GM19455 (cell line): ENCODE data around the gene CCDC83.

ENCODE experiments used
- ATAC-seq: cut with Tn5 transposase; IDR thresholded peaks from one replicate; pipeline ENCODE4 v1.9.1; 2021; ENCODE audit not compliant: unreplicated experiment

CCDC83 gene

GRCh38 chr11:85855341-85855656 is at the start of gene CCDC83:
CCDC83 (plus strand) TSS chr11:85855383; CDS start chr11:85865124, 9,741 bp downstream.
- no peak for ATAC-seq

DNA sequence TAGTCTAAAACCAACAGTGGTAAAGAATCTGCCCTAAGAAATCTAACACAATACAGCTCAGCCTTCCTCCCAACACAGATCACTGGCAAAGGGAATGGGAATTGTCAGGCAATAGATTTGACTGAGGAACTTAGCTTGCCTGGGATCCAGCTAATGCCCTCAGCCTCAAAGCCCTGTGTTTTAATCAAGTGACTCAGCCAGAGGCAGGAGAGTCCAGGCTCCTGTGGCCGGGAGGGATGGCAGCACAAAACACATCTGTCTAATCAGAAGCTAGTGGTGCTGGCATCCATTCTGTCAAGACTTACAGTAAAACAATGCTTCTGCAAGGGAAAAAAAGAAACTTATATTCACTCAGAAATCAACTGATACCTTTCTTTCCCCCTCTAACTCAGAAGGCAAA is 49.8 kb upstream of the CCDC83 start:
- ATAC-seq = no peak

- ATAC-seq = no peak
Observed at GRCh38 chr11:85806016-85806415, 49.2 kb upstream of the CCDC83 start.

DNA sequence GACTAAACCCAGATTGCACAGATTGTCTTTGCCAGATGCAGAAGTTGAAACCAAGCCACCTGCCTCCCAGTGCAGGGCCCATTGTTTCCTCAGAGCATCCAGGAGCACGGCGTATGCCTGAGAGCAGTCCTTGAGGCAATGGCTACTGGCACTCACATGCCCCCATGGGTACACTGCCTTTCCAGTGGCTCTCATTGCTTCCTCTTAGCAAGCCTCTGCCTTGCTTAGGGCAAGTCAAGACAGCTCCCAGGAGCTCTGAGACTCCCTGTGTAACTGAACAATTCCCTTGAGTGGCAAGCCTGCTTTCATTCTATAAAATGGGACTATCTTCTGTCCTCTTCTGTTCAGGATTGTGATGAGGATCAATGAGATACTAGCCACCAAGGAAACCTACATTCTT is 48.3 kb upstream of the CCDC83 start:
- ATAC-seq = no peak

GRCh38 chr11:85809191-85809590 is 46.0 kb upstream of the CCDC83 start:
- peak; percentile 46 for ATAC-seq

- no peak for ATAC-seq
Observed at GRCh38 chr11:85809863-85810262, 45.3 kb upstream of the CCDC83 start.

DNA sequence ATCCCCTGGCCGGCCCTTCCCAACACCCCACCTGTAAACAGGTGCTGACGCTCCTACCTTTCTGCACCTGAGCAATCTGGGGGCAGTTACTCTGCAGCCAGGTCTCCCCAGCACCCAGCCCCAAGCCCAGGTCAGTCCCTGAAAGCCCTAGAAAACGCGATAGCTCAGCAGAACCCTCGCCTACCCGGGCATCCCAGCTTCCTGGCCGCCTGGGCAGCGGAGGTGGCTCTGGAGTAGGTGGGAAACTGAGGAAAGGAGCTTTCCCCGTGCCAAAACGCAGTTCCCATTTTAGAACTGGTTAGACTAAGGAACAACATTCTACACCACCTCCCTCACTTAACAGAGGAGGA is 44.7 kb upstream of the CCDC83 start:
- ATAC-seq = no peak

GRCh38 chr11:85810871-85811611 is 44.1 kb upstream of the CCDC83 start, which contains the start of gene SYTL2:
SYTL2 (minus strand) TSS chr11:85811141; CDS start chr11:85757725, 53,416 bp downstream.
- peak; percentile 79 for ATAC-seq

DNA sequence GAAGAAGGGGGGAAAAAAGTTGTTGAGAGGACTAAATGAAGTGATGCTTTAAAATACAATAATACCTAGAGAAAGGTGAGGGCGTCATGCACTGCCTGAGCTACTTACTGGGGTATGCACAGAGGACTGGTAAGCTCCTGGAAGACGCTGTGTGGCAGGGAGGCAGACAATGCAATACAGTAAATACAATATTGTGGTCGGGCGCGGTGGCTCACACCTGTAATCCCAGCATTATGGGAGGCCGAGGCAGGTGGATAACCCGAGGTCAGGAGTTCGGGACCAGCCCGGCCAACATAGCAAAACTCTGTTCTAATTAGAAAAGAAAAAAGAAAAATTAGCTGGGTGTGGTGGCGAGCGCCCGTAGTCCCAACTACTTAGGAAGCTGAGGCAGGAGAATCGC is 43.6 kb upstream of the CCDC83 start:
- no peak for ATAC-seq

DNA sequence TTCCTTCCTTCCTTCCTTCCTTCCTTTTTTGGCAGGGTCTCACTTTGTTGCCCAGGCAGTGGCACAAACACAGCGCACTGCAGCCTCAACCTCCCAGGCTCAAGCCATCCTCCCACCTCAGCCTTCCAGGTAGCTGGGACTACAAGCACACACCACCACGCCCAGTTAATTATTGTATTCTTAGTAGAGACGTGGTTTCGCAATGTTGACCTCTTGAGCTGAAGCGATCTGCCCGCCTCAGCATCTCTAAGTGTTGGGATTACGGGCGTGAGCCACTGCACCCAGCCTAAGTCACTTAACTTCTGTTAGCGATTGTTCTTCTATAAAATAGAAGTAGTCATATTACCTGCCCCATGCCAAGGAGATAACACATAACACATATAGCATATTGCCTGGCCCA is 41.5 kb upstream of the CCDC83 start:
- no peak for ATAC-seq

DNA sequence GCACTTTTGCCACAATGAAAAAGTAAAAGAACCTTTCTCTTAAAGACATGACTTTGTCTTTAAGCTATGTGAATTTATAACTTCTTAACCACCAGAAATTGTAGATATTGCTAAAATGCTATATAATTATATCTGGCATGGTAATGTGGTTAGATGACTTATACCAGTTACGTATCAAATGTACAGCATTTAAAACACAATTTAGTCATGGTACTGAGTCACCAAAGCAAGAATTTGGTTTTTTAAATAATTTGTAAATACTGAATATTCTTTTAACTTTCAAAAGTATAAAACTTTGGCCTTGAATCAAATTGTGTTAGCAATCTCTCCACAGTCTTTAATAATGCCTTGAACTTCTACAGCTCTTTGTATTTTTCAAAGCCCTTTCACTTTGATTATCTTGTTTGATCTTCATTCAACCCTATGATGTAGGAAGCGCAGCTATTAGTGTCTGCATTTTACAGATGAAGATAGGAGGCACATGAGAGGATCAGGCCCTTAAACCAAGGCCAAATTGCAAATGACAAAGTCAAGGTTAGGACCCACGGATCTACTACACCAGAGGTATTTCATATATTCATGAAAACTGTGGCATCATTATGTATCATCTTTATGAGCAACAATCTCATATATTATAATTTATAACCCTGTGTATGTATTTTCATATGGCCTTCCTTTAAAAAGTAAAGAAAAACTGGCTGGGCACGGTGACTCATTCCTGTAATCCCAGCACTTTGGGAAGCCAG is 39.8 kb upstream of the CCDC83 start:
- no peak for ATAC-seq

- no peak for ATAC-seq
Observed at GRCh38 chr11:85819441-85819840, 35.7 kb upstream of the CCDC83 start.

GRCh38 chr11:85821636-85822035 is 33.5 kb upstream of the CCDC83 start:
- no peak for ATAC-seq

- ATAC-seq = no peak
Observed at GRCh38 chr11:85822814-85823213, 32.4 kb upstream of the CCDC83 start.

- no peak for ATAC-seq
Observed at GRCh38 chr11:85823816-85824215, 31.4 kb upstream of the CCDC83 start.

DNA sequence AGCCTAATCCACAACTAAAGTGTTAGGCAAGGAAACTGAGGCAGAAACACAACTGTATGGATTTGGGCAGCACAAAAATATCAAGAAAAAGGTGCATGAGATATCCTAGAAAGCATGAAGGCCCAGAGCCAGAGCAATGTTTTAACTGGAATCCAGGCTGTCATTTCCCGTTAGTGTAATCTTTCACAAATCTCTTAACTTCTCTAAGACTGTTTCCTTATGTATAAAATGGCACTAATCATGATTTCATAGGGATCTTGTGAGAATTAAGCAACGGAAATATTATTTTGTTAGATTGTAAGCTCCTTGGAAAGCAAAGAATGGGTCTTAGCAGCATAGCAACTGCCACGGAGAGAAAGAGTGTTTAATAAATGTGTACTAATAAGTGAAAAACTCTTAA is 29.6 kb upstream of the CCDC83 start:
- no peak for ATAC-seq

- ATAC-seq = peak; percentile 53
Observed at GRCh38 chr11:85826116-85826855, 28.9 kb upstream of the CCDC83 start.

DNA sequence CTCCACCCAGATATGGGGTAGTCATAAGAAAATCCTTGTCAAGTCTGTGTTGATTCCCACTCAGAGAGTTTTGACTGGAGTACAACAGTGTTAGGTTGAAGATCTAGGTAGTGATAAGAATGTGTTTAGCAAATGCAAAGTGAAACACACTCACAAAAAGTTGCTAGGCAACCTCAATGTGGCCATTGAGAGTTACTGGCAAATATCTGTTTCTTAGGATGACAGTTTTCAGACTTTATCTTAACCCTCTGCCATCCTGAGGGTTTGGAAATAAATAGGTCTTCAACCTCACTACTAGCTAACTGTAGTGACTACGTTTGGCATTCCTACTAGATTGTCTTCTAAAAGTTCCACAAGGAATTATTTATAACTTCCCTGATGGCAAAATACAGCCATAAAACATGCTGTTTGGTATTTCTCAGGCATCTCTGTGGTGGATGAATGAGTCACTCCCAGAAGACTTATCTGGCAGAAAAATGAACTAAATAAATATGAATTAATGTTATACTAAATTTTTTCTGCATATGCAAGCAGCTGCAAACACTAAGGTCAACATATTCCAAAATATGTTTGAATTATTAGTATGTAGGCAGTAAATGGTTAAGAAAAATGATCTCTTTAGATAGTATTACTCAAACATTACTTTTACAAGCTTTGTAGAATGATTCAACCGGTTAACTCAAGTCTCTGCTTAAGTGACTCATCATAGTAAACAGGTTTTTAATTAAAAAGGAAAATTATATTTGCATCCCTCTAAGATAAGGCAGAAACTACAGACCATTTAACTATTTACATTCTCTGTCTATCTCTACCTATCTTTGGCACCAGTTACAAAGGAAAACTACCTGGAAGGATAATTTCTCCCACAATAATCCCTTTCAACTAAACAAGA is 27.2 kb upstream of the CCDC83 start:
- no peak for ATAC-seq

DNA sequence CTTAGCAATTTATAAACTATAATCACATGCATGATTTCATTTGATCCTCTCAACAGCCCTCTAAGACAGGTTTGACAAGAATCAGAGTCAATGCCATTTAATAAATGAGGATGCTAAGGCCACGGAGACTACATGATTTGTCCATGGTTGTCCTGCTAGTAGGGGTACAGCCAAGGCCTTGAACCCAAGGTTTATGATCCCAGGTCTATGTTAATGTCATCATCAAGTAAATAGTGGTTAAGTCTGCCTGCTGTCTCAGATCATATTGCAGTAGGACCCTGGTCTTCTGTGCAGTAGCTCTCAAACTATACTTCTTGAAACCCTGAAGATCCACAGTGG is 26.6 kb upstream of the CCDC83 start:
- ATAC-seq = no peak

DNA sequence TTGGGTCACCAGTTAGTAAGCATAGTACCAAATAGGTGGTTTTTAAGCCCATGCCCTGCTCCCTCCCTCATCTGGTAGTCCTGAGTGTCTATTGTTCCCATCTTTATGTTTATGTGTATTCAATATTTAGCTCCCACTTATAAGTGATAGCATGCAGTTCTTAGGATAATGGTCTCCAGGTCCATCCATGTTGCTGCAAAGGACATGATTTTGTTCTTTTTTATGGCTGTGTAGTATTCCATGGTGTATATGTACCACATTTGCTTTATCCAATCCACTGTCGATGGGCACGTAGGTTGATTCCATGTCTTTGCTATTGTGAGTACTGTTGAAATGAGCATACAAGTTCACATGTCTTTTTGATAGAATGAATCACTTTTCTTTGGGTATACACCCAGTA is 26.0 kb upstream of the CCDC83 start:
- ATAC-seq = no peak

DNA sequence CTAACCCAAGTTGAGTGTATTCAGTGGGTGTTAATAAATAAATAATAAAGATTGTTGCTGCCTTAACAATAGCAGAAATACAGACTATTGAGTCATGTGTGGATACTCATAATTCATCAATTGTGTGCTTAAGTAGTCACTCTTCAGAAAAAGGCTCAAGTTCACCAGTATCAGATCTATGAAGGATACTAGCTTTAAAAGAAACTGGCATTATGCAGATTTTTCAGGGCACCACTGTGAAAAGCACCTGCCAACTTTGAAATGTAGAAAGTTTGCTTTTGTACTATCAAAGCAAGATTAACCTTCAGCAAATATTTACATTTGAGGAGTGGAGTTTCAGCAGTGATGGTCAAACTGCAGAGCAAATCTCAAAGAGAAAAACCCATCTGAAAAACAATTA is 24.1 kb upstream of the CCDC83 start:
- ATAC-seq = no peak
